ENCODE results near the gene DENND5A.
"Not testable (repeated sequence)": the region's sequence is repeated elsewhere in the genome, so short reads cannot be mapped to it uniquely, and the experiment has no call there.

Gene DENND5A

GRCh38 chr11:9266132-9266736, 1.1 kb upstream of the DENND5A start:
- no peak for DNase-seq (ENCODE audit: low read depth in 1 of 2, low spot score in 1 of 2)

GRCh38 chr11:9264316-9265210, 587 bp downstream of the DENND5A start:
- peak in 1 of 2 donors; percentile 14 for DNase-seq (ENCODE audit: low read depth in 1 of 2, low spot score in 1 of 2)

- DNase-seq (ENCODE audit: low read depth in 1 of 2, low spot score in 1 of 2): peak in 1 of 2 donors; percentile 72
Measured at GRCh38 chr11:9263840-9264315, 1.3 kb downstream of the DENND5A start.

- DNase-seq (ENCODE audit: low read depth in 1 of 2, low spot score in 1 of 2): not testable (repeated sequence)
Measured at GRCh38 chr11:9260838-9261146, 4.4 kb downstream of the DENND5A start.

- DNase-seq (ENCODE audit: low read depth in 1 of 2, low spot score in 1 of 2): no peak
Measured at GRCh38 chr11:9259981-9260837, 4.9 kb downstream of the DENND5A start.

- DNase-seq (ENCODE audit: low read depth in 1 of 2, low spot score in 1 of 2): not testable (repeated sequence)
Measured at GRCh38 chr11:9258279-9258678, 6.9 kb downstream of the DENND5A start.

GRCh38 chr11:9254416-9254815, 10.7 kb downstream of the DENND5A start:
- no peak for DNase-seq (ENCODE audit: low read depth in 1 of 2, low spot score in 1 of 2)

GRCh38 chr11:9253086-9253485, 12.1 kb downstream of the DENND5A start:
- no peak for DNase-seq (ENCODE audit: low read depth in 1 of 2, low spot score in 1 of 2)

- DNase-seq (ENCODE audit: low read depth in 1 of 2, low spot score in 1 of 2): no peak
Measured at GRCh38 chr11:9251311-9251710, 13.8 kb downstream of the DENND5A start.

- peak in 1 of 2 donors; percentile 22 for DNase-seq (ENCODE audit: low read depth in 1 of 2, low spot score in 1 of 2)
Measured at GRCh38 chr11:9250139-9250582, 15.0 kb downstream of the DENND5A start.

- no peak for DNase-seq (ENCODE audit: low read depth in 1 of 2, low spot score in 1 of 2)
Measured at GRCh38 chr11:9249252-9249651, 15.9 kb downstream of the DENND5A start.

- DNase-seq (ENCODE audit: low read depth in 1 of 2, low spot score in 1 of 2): no peak
Measured at GRCh38 chr11:9247863-9248262, 17.3 kb downstream of the DENND5A start.

GRCh38 chr11:9236242-9236641, 28.9 kb downstream of the DENND5A start:
- DNase-seq (ENCODE audit: low read depth in 1 of 2, low spot score in 1 of 2): not testable (repeated sequence)

GRCh38 chr11:9232482-9232881, 32.7 kb downstream of the DENND5A start:
- DNase-seq (ENCODE audit: low read depth in 1 of 2, low spot score in 1 of 2): no peak

GRCh38 chr11:9231848-9232177, 33.3 kb downstream of the DENND5A start:
- no peak for DNase-seq (ENCODE audit: low read depth in 1 of 2, low spot score in 1 of 2)

GRCh38 chr11:9230296-9230695, 34.9 kb downstream of the DENND5A start:
- no peak for DNase-seq (ENCODE audit: low read depth in 1 of 2, low spot score in 1 of 2)

GRCh38 chr11:9228091-9228490, 37.1 kb downstream of the DENND5A start:
- no peak for DNase-seq (ENCODE audit: low read depth in 1 of 2, low spot score in 1 of 2)

- no peak for DNase-seq (ENCODE audit: low read depth in 1 of 2, low spot score in 1 of 2)
Measured at GRCh38 chr11:9225748-9226298, 39.3 kb downstream of the DENND5A start.

- DNase-seq (ENCODE audit: low read depth in 1 of 2, low spot score in 1 of 2): no peak
Measured at GRCh38 chr11:9222654-9223053, 42.5 kb downstream of the DENND5A start.

GRCh38 chr11:9220853-9221252, 44.3 kb downstream of the DENND5A start:
- DNase-seq (ENCODE audit: low read depth in 1 of 2, low spot score in 1 of 2): not testable (repeated sequence)

GRCh38 chr11:9219572-9219971, 45.6 kb downstream of the DENND5A start:
- no peak for DNase-seq (ENCODE audit: low read depth in 1 of 2, low spot score in 1 of 2)

Measured in activated CD4-positive, alpha-beta T cell treated with anti-CD3 and anti-CD28 coated beads, Interleukin-2, amount 50 U/mL, for 24 hours (primary cell).